ENCODE data around the gene PLEKHD1. TPM values are rescaled to one million over a fixed set of nuclear protein-coding genes. Genes with fewer than 3 reads are reported as not detected.
A peak's percentile ranks its signal among the peaks of the same experiment; 100 is the strongest.

Gene PLEKHD1
- total RNA-seq, 1 experiment from 2014 or later, result 0.15 TPM

GRCh38 chr14:69464829-69465228, 19.7 kb upstream of the PLEKHD1 start:
- intact Hi-C loops (cut with micrococcal nuclease), result loop anchor here (10.0 kb wide), 1 partner anchor 600 kb away; no protein-coding TSS in a partner anchor
- H2AFZ ChIP-seq (ENCODE audit: low read length), result 0 out of 2 replicates have a peak overlapping the region, but pooled peaks have one; percentile 18
- H3K27ac ChIP-seq (ENCODE audit: low read length), result peak overlapping the region; percentile 92
- ATAC-seq (peak; percentile 96), DNase-seq (peak; percentile 92)
- TF ChIP-seq, protein P1, sequence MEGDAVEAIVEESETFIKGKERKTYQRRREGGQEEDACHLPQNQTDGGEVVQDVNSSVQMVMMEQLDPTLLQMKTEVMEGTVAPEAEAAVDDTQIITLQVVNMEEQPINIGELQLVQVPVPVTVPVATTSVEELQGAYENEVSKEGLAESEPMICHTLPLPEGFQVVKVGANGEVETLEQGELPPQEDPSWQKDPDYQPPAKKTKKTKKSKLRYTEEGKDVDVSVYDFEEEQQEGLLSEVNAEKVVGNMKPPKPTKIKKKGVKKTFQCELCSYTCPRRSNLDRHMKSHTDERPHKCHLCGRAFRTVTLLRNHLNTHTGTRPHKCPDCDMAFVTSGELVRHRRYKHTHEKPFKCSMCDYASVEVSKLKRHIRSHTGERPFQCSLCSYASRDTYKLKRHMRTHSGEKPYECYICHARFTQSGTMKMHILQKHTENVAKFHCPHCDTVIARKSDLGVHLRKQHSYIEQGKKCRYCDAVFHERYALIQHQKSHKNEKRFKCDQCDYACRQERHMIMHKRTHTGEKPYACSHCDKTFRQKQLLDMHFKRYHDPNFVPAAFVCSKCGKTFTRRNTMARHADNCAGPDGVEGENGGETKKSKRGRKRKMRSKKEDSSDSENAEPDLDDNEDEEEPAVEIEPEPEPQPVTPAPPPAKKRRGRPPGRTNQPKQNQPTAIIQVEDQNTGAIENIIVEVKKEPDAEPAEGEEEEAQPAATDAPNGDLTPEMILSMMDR (conservative IDR thresholded peaks at IDR 0.05; ENCODE audit: low read depth, low read length), result no peak
- TF ChIP-seq EZH2phosphoT487 (IDR thresholded peaks at IDR 0.05; ENCODE audit: borderline replicate concordance, low read length) (no peak), EZH2 (IDR thresholded peaks at IDR 0.05; ENCODE audit: low read length, unreplicated experiment) (no peak)
- no peaks in the 10 kb centered on the region for H3K9me3 ChIP-seq (ENCODE audit: low read length)
- H3K9ac ChIP-seq (ENCODE audit: low read length), result peak overlapping the region; percentile 59
- 0 out of 2 replicates have a peak, but pooled peaks cover 6% of the 10 kb centered on the region for H4K20me1 ChIP-seq (ENCODE audit: low read length)
- H3K79me2 ChIP-seq (ENCODE audit: low read length), result no peaks in the 10 kb centered on the region
- no peaks in the 10 kb centered on the region for H3K9me2 ChIP-seq (replicated peaks; ENCODE audit: low read length)
- ChIA-PET POLR2A (ENCODE audit: unreplicated experiment) (interaction anchor here (0.5 to 0.7 kb wide), 3 partner anchors 65 to 312 kb away, joined by 3 to 11 read pairs (median 6); no protein-coding TSS in a partner anchor), CTCF (interaction anchor here (0.5 to 0.8 kb wide), 3 partner anchors 10 to 147 kb away, joined by 3 to 5 read pairs (median 3); partner anchors contain the start of gene SUSD6)
- peaks cover under 1% of the 10 kb centered on the region for H3F3A ChIP-seq (ENCODE audit: low read length, unreplicated experiment)
- peaks cover 14% of the 10 kb centered on the region for H3K4me1 ChIP-seq (ENCODE audit: insufficient read depth, low read length)
- H3K4me3 ChIP-seq (ENCODE audit: low read length), result peak overlapping the region; percentile 34; the same call in 1 of the 2 replicates
- peak overlapping the region; percentile 68 for H3K4me2 ChIP-seq (ENCODE audit: low read length)
- H3K27me3 ChIP-seq (ENCODE audit: low read length), result no peaks in the 10 kb centered on the region
- H3K36me3 ChIP-seq (ENCODE audit: low read depth, low read length), result peaks cover 9% of the 10 kb centered on the region; the same call in 1 of the 2 replicates
- no TSS peak for BruUV-seq (replicated peaks)

- Histone ChIP-seq H2AFZ (ENCODE audit: low read length) (no peak overlapping the region), H4K20me1 (ENCODE audit: low read length) (no peaks in the 10 kb centered on the region), H3K9me2 (replicated peaks; ENCODE audit: low read length) (no peaks in the 10 kb centered on the region), H3K36me3 (ENCODE audit: low read depth, low read length) (no peaks in the 10 kb centered on the region), H3K4me2 (ENCODE audit: low read length) (no peak overlapping the region), H3K27me3 (ENCODE audit: low read length) (no peaks in the 10 kb centered on the region), H3K27ac (ENCODE audit: low read length) (no peak overlapping the region), H3K4me3 (ENCODE audit: low read length) (no peak overlapping the region), H3K9ac (ENCODE audit: low read length) (no peak overlapping the region), H3K9me3 (ENCODE audit: low read length) (no peaks in the 10 kb centered on the region), H3K79me2 (ENCODE audit: low read length) (no peaks in the 10 kb centered on the region), H3F3A (ENCODE audit: low read length, unreplicated experiment) (no peaks in the 10 kb centered on the region), H3K4me1 (ENCODE audit: insufficient read depth, low read length) (peaks cover 24% of the 10 kb centered on the region)
- CTCF ChIA-PET, result interaction anchor here (0.6 kb wide), 2 partner anchors 9 to 101 kb away, joined by 4 read pairs; no protein-coding TSS in a partner anchor
- no peak for TF ChIP-seq EZH2phosphoT487 (IDR thresholded peaks at IDR 0.05; ENCODE audit: borderline replicate concordance, low read length)
- TF ChIP-seq, protein P1 (conservative IDR thresholded peaks at IDR 0.05; ENCODE audit: low read depth, low read length), result no peak
- no peak for TF ChIP-seq EZH2 (IDR thresholded peaks at IDR 0.05; ENCODE audit: low read length, unreplicated experiment)
- POLR2A ChIA-PET (ENCODE audit: unreplicated experiment), result no interaction called here
- intact Hi-C loops (cut with micrococcal nuclease), result loop anchor here (10.0 kb wide), 1 partner anchor 604 kb away; no protein-coding TSS in a partner anchor
- no TSS peak for BruUV-seq (replicated peaks)
- DNase-seq (no peak), ATAC-seq (no peak)
Measured at GRCh38 chr14:69468949-69469348, 15.6 kb upstream of the PLEKHD1 start.

GRCh38 chr14:69471436-69471835, 13.1 kb upstream of the PLEKHD1 start:
- intact Hi-C loops (cut with micrococcal nuclease), result no loop called here
- ChIA-PET POLR2A (ENCODE audit: unreplicated experiment) (no interaction called here), CTCF (no interaction called here)
- Histone ChIP-seq H3K27ac (ENCODE audit: low read length) (no peak overlapping the region), H3K9me3 (ENCODE audit: low read length) (no peaks in the 10 kb centered on the region), H3K9me2 (replicated peaks; ENCODE audit: low read length) (no peaks in the 10 kb centered on the region), H3K36me3 (ENCODE audit: low read depth, low read length) (no peaks in the 10 kb centered on the region), H3K27me3 (ENCODE audit: low read length) (no peaks in the 10 kb centered on the region), H3K4me1 (ENCODE audit: insufficient read depth, low read length) (peaks cover 11% of the 10 kb centered on the region), H3K4me2 (ENCODE audit: low read length) (no peak overlapping the region), H3F3A (ENCODE audit: low read length, unreplicated experiment) (no peaks in the 10 kb centered on the region), H3K79me2 (ENCODE audit: low read length) (no peaks in the 10 kb centered on the region), H3K9ac (ENCODE audit: low read length) (no peak overlapping the region), H2AFZ (ENCODE audit: low read length) (no peak overlapping the region), H4K20me1 (ENCODE audit: low read length) (no peaks in the 10 kb centered on the region), H3K4me3 (ENCODE audit: low read length) (no peak overlapping the region)
- no peak for TF ChIP-seq EZH2phosphoT487 (IDR thresholded peaks at IDR 0.05; ENCODE audit: borderline replicate concordance, low read length)
- TF ChIP-seq, protein P1 (conservative IDR thresholded peaks at IDR 0.05; ENCODE audit: low read depth, low read length), result no peak
- TF ChIP-seq EZH2 (IDR thresholded peaks at IDR 0.05; ENCODE audit: low read length, unreplicated experiment), result no peak
- no peak for DNase-seq
- BruUV-seq (replicated peaks), result no TSS peak
- ATAC-seq, result no peak

Data from PC-3 (cell line).